Activated naive CD4-positive, alpha-beta T cell treated with anti-CD3 and anti-CD28 coated beads for 36 hours (primary cell): ENCODE measurements around the gene SEBOX. TPM values are rescaled to one million over a fixed set of nuclear protein-coding genes. Genes with fewer than 3 reads are reported as not detected.
A peak's percentile ranks its signal among the peaks of the same experiment; 100 is the strongest.

Experiments
- CTCF ChIA-PET: fragments of 350-600 bp; sonication (Branson Sonifier 250); formaldehyde crosslinking; loops from one replicate; lab custom pipeline; 2021; ENCODE audit warnings: antibody characterized with exemption; lab: Charles Lee
- DNase-seq: peaks from one replicate; pipeline ENCODE4 v3.0.0-alpha.2; 2020
- H3K27ac Mint-ChIP-seq: one replicate; pipeline ENCODE4 v1.8.0; 2021; ENCODE audit warnings: mild to moderate bottlenecking, mixed read lengths
- H3K27me3 Mint-ChIP-seq: one replicate; pipeline ENCODE4 v1.8.0; 2021; ENCODE audit warnings: low read depth, mixed read lengths
- H3K36me3 Mint-ChIP-seq: one replicate; pipeline ENCODE4 v1.8.0; 2021; ENCODE audit warnings: low read depth, mixed read lengths
- H3K4me1 Mint-ChIP-seq: one replicate; pipeline ENCODE4 v1.8.0; 2021; ENCODE audit warnings: low read depth, mixed read lengths
- H3K4me3 Mint-ChIP-seq: one replicate; pipeline ENCODE4 v1.8.0; 2021; ENCODE audit warnings: mild to moderate bottlenecking, moderate library complexity, mixed read lengths
- H3K9me3 Mint-ChIP-seq: one replicate; pipeline ENCODE4 v1.8.0; 2021; ENCODE audit warnings: mixed read lengths
- intact Hi-C: fragments of 100-400 bp; cut with micrococcal nuclease; formaldehyde crosslinking; loops from one replicate; pipeline ENCODE4 v1.15.1; 2023
- total RNA-seq, 2 experiments: library from RNA; stranded (reverse); gene quantifications; one replicate each; pipeline ENCODE4 v1.2.3, GENCODE V29; 2021

SEBOX gene
- total RNA-seq, 2 experiments from 2014 or later: not detected

- H3K4me1 Mint-ChIP-seq: peaks cover 34% of the 10 kb centered on the region
- intact Hi-C loops: loop anchor here (1.0 to 10.0 kb wide), 11 partner anchors 7 to 617 kb away; partner anchors contain the start of genes NLK, PHF12, PIGS and POLDIP2
- H3K27me3 Mint-ChIP-seq: no peaks in the 10 kb centered on the region
- H3K4me3 Mint-ChIP-seq: peak overlapping the region; percentile 95
- CTCF ChIA-PET: interaction anchor here (0.6 to 1.8 kb wide), 6 partner anchors 15 to 529 kb away, joined by 3 to 6 read pairs (median 4); partner anchors contain the start of gene POLDIP2
- peaks cover 1% of the 10 kb centered on the region for H3K36me3 Mint-ChIP-seq
- DNase-seq: peak; percentile 33
- H3K9me3 Mint-ChIP-seq: no peaks in the 10 kb centered on the region
- H3K27ac Mint-ChIP-seq: peak overlapping the region; percentile 60
Measured at GRCh38 chr17:28334666-28335200, 30.3 kb downstream of the SEBOX start.

- Mint-ChIP-seq H3K27ac (no peak overlapping the region), H3K4me1 (peaks cover 34% of the 10 kb centered on the region), H3K27me3 (no peaks in the 10 kb centered on the region), H3K36me3 (peaks cover 1% of the 10 kb centered on the region), H3K4me3 (peak overlapping the region; percentile 95), H3K9me3 (no peaks in the 10 kb centered on the region)
- no peak for DNase-seq
- intact Hi-C loops: loop anchor here (10.0 kb wide), 1 partner anchor 289 kb away; the partner anchor contains the start of gene NLK
- CTCF ChIA-PET: interaction anchor here (1.8 kb wide), 1 partner anchor 24 kb away, joined by 6 read pairs; the partner anchor contains the start of gene POLDIP2
Measured at GRCh38 chr17:28334171-28334570, 30.8 kb downstream of the SEBOX start.

- Mint-ChIP-seq H3K36me3 (peaks cover 1% of the 10 kb centered on the region), H3K27me3 (no peaks in the 10 kb centered on the region), H3K4me3 (no peak overlapping the region), H3K9me3 (no peaks in the 10 kb centered on the region), H3K4me1 (peaks cover 30% of the 10 kb centered on the region), H3K27ac (no peak overlapping the region)
- intact Hi-C loops: loop anchor here (10.0 kb wide), 1 partner anchor 288 kb away; the partner anchor contains the start of gene NLK
- DNase-seq: no peak
- CTCF ChIA-PET: no interaction called here
Measured at GRCh38 chr17:28333083-28333746, 31.8 kb downstream of the SEBOX start.

GRCh38 chr17:28331891-28332420 is 33.0 kb downstream of the SEBOX start:
- no peak overlapping the region for H3K4me3 Mint-ChIP-seq

DNA sequence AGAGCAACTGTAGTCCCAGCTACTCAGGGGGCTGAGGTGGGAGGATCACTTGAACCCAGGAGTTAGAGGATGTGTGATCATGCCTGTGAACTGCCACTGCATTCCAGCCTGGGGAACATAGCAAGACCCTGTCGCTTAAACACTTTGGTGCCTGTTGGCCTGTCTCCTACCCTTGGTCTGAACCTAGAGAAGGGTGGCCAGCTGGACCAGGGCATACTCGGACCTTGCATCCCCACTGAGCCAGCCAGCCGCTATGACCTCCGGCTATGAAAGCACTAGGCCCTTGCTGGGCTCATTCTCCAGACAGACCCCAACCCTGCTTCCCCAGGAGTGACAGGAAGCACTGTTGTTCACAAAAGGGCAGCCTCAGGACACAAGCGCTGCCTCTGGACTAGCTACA is 34.3 kb downstream of the SEBOX start:
- no peaks in the 10 kb centered on the region for H3K9me3 Mint-ChIP-seq
- no peak overlapping the region for H3K27ac Mint-ChIP-seq
- CTCF ChIA-PET: no interaction called here
- H3K27me3 Mint-ChIP-seq: no peaks in the 10 kb centered on the region
- no peak for DNase-seq
- intact Hi-C loops: loop anchor here (10.0 kb wide), 1 partner anchor 286 kb away; the partner anchor contains the start of gene NLK
- peaks cover 33% of the 10 kb centered on the region for H3K4me1 Mint-ChIP-seq
- no peak overlapping the region for H3K4me3 Mint-ChIP-seq
- H3K36me3 Mint-ChIP-seq: peaks cover 13% of the 10 kb centered on the region

More at GRCh38 chr17:28331891-28332420, 33.0 kb downstream of the SEBOX start:
- Mint-ChIP-seq H3K4me1 (peaks cover 35% of the 10 kb centered on the region), H3K27ac (no peak overlapping the region), H3K36me3 (peaks cover 10% of the 10 kb centered on the region), H3K9me3 (no peaks in the 10 kb centered on the region), H3K27me3 (no peaks in the 10 kb centered on the region)
- intact Hi-C loops: loop anchor here (10.0 kb wide), 1 partner anchor 287 kb away; the partner anchor contains the start of gene NLK
- DNase-seq: no peak
- CTCF ChIA-PET: interaction anchor here (0.6 kb wide), 1 partner anchor 24 kb away, joined by 4 read pairs; no protein-coding TSS in a partner anchor

- CTCF ChIA-PET: interaction anchor here (1.4 kb wide), 1 partner anchor 9 kb away, joined by 3 read pairs; the partner anchor contains the start of gene TMEM97
- H3K36me3 Mint-ChIP-seq: peaks cover 13% of the 10 kb centered on the region
- intact Hi-C loops: loop anchor here (10.0 kb wide), 1 partner anchor 54 kb away; no protein-coding TSS in a partner anchor
- no peak overlapping the region for H3K27ac Mint-ChIP-seq
- H3K4me1 Mint-ChIP-seq: peaks cover 21% of the 10 kb centered on the region
- DNase-seq: no peak
- H3K27me3 Mint-ChIP-seq: no peaks in the 10 kb centered on the region
- H3K9me3 Mint-ChIP-seq: no peaks in the 10 kb centered on the region
- no peak overlapping the region for H3K4me3 Mint-ChIP-seq
Measured at GRCh38 chr17:28328325-28328724, 36.7 kb downstream of the SEBOX start.

GRCh38 chr17:28327709-28328108 is 37.3 kb downstream of the SEBOX start:
- Mint-ChIP-seq H3K36me3 (peaks cover 13% of the 10 kb centered on the region), H3K27me3 (no peaks in the 10 kb centered on the region)
- intact Hi-C loops: loop anchor here (1.0 to 10.0 kb wide), 2 partner anchors 8 to 53 kb away; partner anchors contain the start of genes IFT20 and TNFAIP1

GRCh38 chr17:28327031-28327607 is 37.9 kb downstream of the SEBOX start:
- peak; percentile 41 for DNase-seq
- no peaks in the 10 kb centered on the region for H3K9me3 Mint-ChIP-seq
- H3K36me3 Mint-ChIP-seq: peaks cover 16% of the 10 kb centered on the region
- H3K4me3 Mint-ChIP-seq: no peak overlapping the region
- intact Hi-C loops: loop anchor here (1.0 to 10.0 kb wide), 2 partner anchors 8 to 52 kb away; partner anchors contain the start of genes IFT20 and TNFAIP1
- H3K4me1 Mint-ChIP-seq: peaks cover 19% of the 10 kb centered on the region
- peak overlapping the region; percentile 50 for H3K27ac Mint-ChIP-seq
- CTCF ChIA-PET: no interaction called here
- no peaks in the 10 kb centered on the region for H3K27me3 Mint-ChIP-seq

More at GRCh38 chr17:28327709-28328108, 37.3 kb downstream of the SEBOX start:
- peaks cover 21% of the 10 kb centered on the region for H3K4me1 Mint-ChIP-seq
- no peaks in the 10 kb centered on the region for H3K9me3 Mint-ChIP-seq
- DNase-seq: no peak
- CTCF ChIA-PET: no interaction called here
- no peak overlapping the region for H3K4me3 Mint-ChIP-seq
- H3K27ac Mint-ChIP-seq: no peak overlapping the region

DNA sequence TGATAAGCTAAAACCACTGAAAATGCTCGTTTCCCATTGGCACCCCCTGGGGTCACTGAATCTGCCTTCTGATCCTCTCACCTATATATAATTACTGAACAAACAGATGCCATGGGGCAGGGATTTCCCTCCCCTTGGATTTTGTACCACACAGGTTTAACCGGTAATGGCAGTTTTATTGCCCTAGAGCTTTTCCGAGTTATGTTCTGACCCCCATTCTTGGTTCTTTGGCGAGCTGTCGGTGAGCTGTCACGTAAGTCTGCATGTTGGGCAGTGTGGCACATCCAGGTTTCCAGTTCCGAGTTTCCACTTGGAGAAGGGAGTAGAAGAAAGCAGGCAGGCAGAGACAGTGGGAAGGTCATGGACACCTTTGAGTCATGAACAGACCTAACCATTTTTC is 38.9 kb downstream of the SEBOX start:
- Mint-ChIP-seq H3K4me1 (peaks cover 22% of the 10 kb centered on the region), H3K27me3 (no peaks in the 10 kb centered on the region), H3K36me3 (peaks cover 18% of the 10 kb centered on the region), H3K9me3 (no peaks in the 10 kb centered on the region), H3K27ac (no peak overlapping the region), H3K4me3 (no peak overlapping the region)
- no peak for DNase-seq
- intact Hi-C loops: loop anchor here (10.0 kb wide), 1 partner anchor 51 kb away; no protein-coding TSS in a partner anchor
- CTCF ChIA-PET: interaction anchor here (0.7 to 1.0 kb wide), 2 partner anchors 9 to 20 kb away, joined by 3 read pairs; partner anchors contain the start of genes IFT20 and TNFAIP1

- Mint-ChIP-seq H3K4me1 (peaks cover 29% of the 10 kb centered on the region), H3K27ac (no peak overlapping the region), H3K36me3 (peaks cover 23% of the 10 kb centered on the region), H3K4me3 (no peak overlapping the region), H3K27me3 (no peaks in the 10 kb centered on the region), H3K9me3 (no peaks in the 10 kb centered on the region)
- no peak for DNase-seq
- intact Hi-C loops: loop anchor here (10.0 kb wide), 1 partner anchor 50 kb away; no protein-coding TSS in a partner anchor
- CTCF ChIA-PET: interaction anchor here (1.0 kb wide), 1 partner anchor 10 kb away, joined by 3 read pairs; the partner anchor contains the start of genes IFT20 and TNFAIP1
Measured at GRCh38 chr17:28325211-28325610, 39.8 kb downstream of the SEBOX start.

GRCh38 chr17:28324781-28325180 is 40.2 kb downstream of the SEBOX start:
- Mint-ChIP-seq H3K9me3 (no peaks in the 10 kb centered on the region), H3K27ac (no peak overlapping the region), H3K4me1 (peaks cover 33% of the 10 kb centered on the region), H3K36me3 (peaks cover 27% of the 10 kb centered on the region), H3K27me3 (no peaks in the 10 kb centered on the region), H3K4me3 (no peak overlapping the region)
- intact Hi-C loops: loop anchor here (10.0 kb wide), 1 partner anchor 50 kb away; no protein-coding TSS in a partner anchor
- no peak for DNase-seq
- CTCF ChIA-PET: no interaction called here
